SU-DHL-6 (cell line): ENCODE results near the gene TMEM196.

ENCODE experiments used
- EZH2phosphoT487 ChIP-seq: fragments of 200-600 bp; sonication (generic), shearing (Covaris generic); conservative IDR thresholded peaks from 2 replicates; pipeline ENCODE4 v1.6.1; 2018; ENCODE audit warnings: mild to moderate bottlenecking, antibody characterized with exemption, low read length, moderate library complexity, mixed read lengths
- TF ChIP-seq, protein P1 (sequence below): fragments of 200-600 bp; sonication (generic); IDR thresholded peaks from one replicate; pipeline ENCODE4 v1.5.1; 2017; ENCODE audit warnings: antibody characterized with exemption, mild to moderate bottlenecking, low read length, moderate library complexity; ENCODE audit not compliant: insufficient read depth, poor library complexity, severe bottlenecking

DNA sequence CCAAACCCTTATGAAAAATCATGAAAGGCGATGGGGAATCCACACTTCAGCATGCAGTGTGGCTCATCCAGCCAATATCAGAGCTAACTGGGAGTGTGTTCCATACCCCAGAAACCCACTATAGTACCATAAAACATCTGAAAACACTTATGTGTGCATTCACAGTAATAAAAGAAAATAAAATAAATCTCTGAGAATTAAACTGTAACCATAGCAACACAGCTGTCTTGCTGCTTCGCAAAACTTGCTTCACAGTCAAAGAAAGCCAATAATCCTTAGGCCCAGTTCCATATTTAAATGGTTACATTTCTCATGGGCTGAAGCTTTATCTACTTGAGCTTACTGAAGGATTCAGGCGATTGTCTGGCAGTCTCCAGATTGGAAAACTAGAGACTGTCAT, 44.7 kb downstream of the TMEM196 start:
- TF ChIP-seq, protein P1, sequence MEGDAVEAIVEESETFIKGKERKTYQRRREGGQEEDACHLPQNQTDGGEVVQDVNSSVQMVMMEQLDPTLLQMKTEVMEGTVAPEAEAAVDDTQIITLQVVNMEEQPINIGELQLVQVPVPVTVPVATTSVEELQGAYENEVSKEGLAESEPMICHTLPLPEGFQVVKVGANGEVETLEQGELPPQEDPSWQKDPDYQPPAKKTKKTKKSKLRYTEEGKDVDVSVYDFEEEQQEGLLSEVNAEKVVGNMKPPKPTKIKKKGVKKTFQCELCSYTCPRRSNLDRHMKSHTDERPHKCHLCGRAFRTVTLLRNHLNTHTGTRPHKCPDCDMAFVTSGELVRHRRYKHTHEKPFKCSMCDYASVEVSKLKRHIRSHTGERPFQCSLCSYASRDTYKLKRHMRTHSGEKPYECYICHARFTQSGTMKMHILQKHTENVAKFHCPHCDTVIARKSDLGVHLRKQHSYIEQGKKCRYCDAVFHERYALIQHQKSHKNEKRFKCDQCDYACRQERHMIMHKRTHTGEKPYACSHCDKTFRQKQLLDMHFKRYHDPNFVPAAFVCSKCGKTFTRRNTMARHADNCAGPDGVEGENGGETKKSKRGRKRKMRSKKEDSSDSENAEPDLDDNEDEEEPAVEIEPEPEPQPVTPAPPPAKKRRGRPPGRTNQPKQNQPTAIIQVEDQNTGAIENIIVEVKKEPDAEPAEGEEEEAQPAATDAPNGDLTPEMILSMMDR, result no peak
- no peak for TF ChIP-seq EZH2phosphoT487
